ENCODE data around the gene VPREB3. TPM values are rescaled to one million over a fixed set of nuclear protein-coding genes. Genes with fewer than 3 reads are reported as not detected.

Gene VPREB3
- total and polyA plus RNA-seq, 2 donors (not counting 1 experiment from before 2014, with no cell fraction given), result not detected

DNA sequence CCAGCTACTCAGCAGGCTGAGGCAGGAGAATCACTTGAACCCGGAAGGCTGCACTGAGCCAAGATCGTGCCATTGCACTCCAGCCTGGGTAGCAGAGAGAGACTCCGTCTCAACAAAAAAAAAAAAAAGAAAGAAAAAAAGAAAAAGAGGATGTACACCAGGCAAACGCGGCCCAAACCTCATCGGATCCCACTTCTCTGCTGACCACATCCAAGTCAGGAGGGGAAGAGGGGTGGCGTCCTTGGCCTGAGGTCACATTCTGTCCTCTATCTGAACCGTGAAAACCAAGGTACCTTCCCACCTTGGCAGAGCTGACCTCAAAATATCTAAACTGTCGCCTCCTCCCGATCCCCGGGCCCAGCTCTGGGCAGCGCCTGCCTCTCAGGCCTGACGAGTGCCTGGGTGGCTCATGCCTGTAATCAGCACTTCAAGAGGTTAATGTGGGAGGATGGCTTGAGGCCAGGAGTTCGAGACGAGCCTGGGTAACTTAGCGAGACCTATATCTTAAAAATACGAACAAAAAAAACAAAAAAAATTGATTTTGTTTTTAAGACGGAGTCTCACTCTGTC, 38.3 kb downstream of the VPREB3 start:
- H3K79me2 ChIP-seq (ENCODE audit: control insufficient read depth, insufficient read depth, low read length), result peaks cover 4% of the 10 kb centered on the region
- TF ChIP-seq, protein P1, sequence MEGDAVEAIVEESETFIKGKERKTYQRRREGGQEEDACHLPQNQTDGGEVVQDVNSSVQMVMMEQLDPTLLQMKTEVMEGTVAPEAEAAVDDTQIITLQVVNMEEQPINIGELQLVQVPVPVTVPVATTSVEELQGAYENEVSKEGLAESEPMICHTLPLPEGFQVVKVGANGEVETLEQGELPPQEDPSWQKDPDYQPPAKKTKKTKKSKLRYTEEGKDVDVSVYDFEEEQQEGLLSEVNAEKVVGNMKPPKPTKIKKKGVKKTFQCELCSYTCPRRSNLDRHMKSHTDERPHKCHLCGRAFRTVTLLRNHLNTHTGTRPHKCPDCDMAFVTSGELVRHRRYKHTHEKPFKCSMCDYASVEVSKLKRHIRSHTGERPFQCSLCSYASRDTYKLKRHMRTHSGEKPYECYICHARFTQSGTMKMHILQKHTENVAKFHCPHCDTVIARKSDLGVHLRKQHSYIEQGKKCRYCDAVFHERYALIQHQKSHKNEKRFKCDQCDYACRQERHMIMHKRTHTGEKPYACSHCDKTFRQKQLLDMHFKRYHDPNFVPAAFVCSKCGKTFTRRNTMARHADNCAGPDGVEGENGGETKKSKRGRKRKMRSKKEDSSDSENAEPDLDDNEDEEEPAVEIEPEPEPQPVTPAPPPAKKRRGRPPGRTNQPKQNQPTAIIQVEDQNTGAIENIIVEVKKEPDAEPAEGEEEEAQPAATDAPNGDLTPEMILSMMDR (conservative IDR thresholded peaks at IDR 0.05 in 1 of 2, IDR thresholded peaks at IDR 0.05 in 1 of 2; ENCODE audit: low read depth in 1 of 2, low read length in 2 of 2), result no peak
- TF ChIP-seq EZH2 (IDR thresholded peaks at IDR 0.05; ENCODE audit: low read length, missing control alignments), result no peak
- no peak overlapping the region for H3K4me2 ChIP-seq (ENCODE audit: extremely low read depth, insufficient read depth, low read length)
- H4K20me1 ChIP-seq (ENCODE audit: control insufficient read depth, extremely low read depth, insufficient read depth, low read length), result no peaks in the 10 kb centered on the region
- no peaks in the 10 kb centered on the region for H3K9me3 ChIP-seq (ENCODE audit: control insufficient read depth, insufficient read depth, low read depth, low read length)
- no peaks in the 10 kb centered on the region for H3K4me1 ChIP-seq (ENCODE audit: control insufficient read depth, extremely low read depth, insufficient read depth, low read length)
- DNase-seq (ENCODE audit: low read depth in 2 of 2), result peak in 1 of 2 donors; percentile 3
- H3K27ac ChIP-seq (ENCODE audit: insufficient read depth, low read length), result no peak overlapping the region
- no peak overlapping the region for H2AFZ ChIP-seq (ENCODE audit: low read length)
- H3K4me3 ChIP-seq (replicated peaks in 1 of 4; ENCODE audit: control extremely low read depth in 1 of 4, insufficient read depth in 1 of 4, low read depth in 3 of 4, low read length in 4 of 4), result peak overlapping the region in 1 of 4 experiments; percentile 74
- no peaks in the 10 kb centered on the region for H3K36me3 ChIP-seq (ENCODE audit: control insufficient read depth, insufficient read depth, low read length)
- no peak overlapping the region for H3K9ac ChIP-seq (ENCODE audit: insufficient read depth, low read length)
- H3K27me3 ChIP-seq (ENCODE audit: control insufficient read depth, insufficient read depth, low read length), result no peaks in the 10 kb centered on the region

DNA sequence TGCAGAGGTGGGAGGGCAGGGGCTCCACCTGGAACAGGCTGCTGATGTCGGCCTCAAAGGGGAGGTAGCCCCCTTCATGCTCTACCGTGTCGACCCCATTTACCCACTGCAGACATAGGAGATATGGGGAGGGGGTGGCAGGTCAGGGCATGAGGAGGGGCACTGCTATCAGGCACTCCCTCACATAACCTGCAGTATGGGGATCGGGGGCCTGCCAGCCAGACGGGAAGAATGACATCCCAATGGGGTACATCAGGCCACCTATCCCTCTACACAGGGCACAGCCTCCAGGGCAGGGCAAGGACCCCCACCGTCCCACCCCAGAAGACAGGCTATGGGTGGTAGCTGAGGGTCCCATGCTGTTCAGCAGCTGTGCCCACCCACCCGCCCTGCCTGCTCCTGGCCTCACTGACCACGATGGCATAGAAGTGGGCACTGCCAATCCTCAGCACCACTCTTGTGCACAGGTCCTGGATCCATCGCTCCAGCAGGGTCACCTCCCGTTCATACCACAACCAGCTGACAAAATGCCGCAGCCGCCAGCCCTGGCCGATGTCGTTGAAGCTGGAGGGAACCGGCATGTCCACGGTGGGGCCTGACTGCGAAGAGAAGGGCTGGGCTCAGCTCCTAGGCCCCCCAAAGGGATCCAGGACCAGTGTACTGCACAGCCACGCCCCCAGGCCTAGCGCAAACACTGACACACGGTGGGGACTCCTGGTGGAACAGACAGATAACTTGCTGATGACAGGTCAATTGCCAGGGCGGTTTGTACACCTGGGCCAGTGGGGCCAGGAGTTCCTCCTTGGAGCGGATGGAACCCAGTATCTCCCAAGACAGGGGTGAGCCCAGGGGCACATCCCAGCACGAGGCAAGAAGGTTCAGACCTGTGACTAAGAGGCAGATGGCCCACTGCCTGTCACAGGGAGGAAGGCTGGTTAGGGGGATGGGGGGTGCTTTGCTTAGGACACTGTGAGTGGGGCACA, 39.3 kb downstream of the VPREB3 start:
- H3K9ac ChIP-seq (ENCODE audit: insufficient read depth, low read length), result no peak overlapping the region
- H2AFZ ChIP-seq (ENCODE audit: low read length), result no peak overlapping the region
- no peaks in the 10 kb centered on the region for H3K27me3 ChIP-seq (ENCODE audit: control insufficient read depth, insufficient read depth, low read length)
- H3K36me3 ChIP-seq (ENCODE audit: control insufficient read depth, insufficient read depth, low read length), result no peaks in the 10 kb centered on the region
- peaks cover 4% of the 10 kb centered on the region for H3K79me2 ChIP-seq (ENCODE audit: control insufficient read depth, insufficient read depth, low read length)
- no peaks in the 10 kb centered on the region for H3K4me1 ChIP-seq (ENCODE audit: control insufficient read depth, extremely low read depth, insufficient read depth, low read length)
- no peaks in the 10 kb centered on the region for H3K9me3 ChIP-seq (ENCODE audit: control insufficient read depth, insufficient read depth, low read depth, low read length)
- TF ChIP-seq, protein P1 (conservative IDR thresholded peaks at IDR 0.05 in 1 of 2, IDR thresholded peaks at IDR 0.05 in 1 of 2; ENCODE audit: low read depth in 1 of 2, low read length in 2 of 2), result no peak
- TF ChIP-seq EZH2 (IDR thresholded peaks at IDR 0.05; ENCODE audit: low read length, missing control alignments), result no peak
- no peak overlapping the region for H3K4me2 ChIP-seq (ENCODE audit: extremely low read depth, insufficient read depth, low read length)
- H4K20me1 ChIP-seq (ENCODE audit: control insufficient read depth, extremely low read depth, insufficient read depth, low read length), result no peaks in the 10 kb centered on the region
- no peak for DNase-seq (ENCODE audit: low read depth in 2 of 2)
- no peak overlapping the region for H3K27ac ChIP-seq (ENCODE audit: insufficient read depth, low read length)
- H3K4me3 ChIP-seq (replicated peaks in 1 of 4; ENCODE audit: control extremely low read depth in 1 of 4, insufficient read depth in 1 of 4, low read depth in 3 of 4, low read length in 4 of 4), result no peak overlapping the region
